ENCODE measurements around the gene SYCE3.
A peak's percentile ranks its signal among the peaks of the same experiment; 100 is the strongest.

The SYCE3 gene

GRCh38 chr22:50599816-50600455 is 37.2 kb upstream of the SYCE3 start:
- DNase-seq = peak; percentile 75

DNA sequence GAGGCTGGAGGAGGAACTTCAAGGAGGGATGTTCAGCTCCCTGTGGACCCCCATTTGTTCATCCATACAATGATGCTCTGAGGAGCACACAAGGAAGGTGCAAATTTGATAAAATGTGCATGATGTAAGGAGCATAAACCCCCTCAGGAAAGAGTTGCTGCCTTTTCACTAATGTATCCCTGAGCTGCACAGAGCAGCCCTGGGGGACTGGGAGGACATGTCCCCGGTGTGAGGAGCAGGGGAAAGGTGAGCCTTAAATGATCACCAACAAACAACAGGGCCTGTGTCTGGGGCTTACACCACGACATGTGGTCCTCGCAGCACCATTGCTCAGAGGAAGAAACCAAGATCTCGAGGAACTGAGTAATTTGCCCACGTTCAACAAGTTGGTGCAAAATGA is 34.4 kb upstream of the SYCE3 start:
- no peak for DNase-seq

GRCh38 chr22:50595189-50595588 is 32.5 kb upstream of the SYCE3 start:
- no peak for DNase-seq

GRCh38 chr22:50587407-50587806 is 24.7 kb upstream of the SYCE3 start:
- DNase-seq = no peak

DNA sequence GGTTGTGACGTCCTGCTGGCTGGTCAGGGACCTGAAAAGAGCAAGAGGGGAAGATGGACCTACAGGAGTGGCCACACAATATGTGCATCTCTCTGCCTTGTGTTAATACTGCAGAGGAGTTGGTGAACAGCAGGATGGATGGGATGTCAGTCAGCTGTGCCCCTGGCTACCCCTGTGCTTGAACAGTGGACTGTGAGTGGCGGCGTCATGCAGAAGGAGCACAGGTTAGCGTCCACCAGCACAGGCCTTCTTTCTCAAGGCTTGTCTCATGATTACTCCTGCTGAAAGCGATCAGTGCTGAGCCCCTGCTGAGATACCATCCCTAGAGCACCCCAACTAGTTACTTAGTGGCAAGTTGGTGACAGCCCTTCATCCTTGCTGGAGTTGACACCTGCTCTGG is 23.7 kb upstream of the SYCE3 start:
- no peak for DNase-seq

DNA sequence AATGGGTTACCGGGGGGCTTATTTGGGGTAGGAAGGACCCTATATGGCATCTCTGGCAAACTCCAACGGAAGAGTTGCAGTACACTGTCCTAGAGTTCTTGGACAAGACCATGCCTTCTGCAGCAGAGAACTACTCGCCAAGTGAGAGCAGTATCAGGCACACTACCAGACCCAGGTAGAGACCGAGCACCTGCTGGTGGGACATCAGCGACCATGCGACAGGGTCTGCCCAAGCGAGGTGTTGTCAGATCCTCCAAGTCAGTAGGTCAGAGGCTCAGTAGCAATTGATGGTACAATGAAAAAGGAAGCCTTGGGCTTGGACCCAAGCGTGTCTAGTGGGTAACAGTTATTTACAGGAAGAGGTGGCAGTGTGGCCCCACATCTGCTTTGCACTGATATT is 23.1 kb upstream of the SYCE3 start:
- DNase-seq = no peak

GRCh38 chr22:50585238-50585637 is 22.5 kb upstream of the SYCE3 start:
- DNase-seq = no peak

- DNase-seq = no peak
Observed at GRCh38 chr22:50584106-50585096, 21.7 kb upstream of the SYCE3 start.

DNA sequence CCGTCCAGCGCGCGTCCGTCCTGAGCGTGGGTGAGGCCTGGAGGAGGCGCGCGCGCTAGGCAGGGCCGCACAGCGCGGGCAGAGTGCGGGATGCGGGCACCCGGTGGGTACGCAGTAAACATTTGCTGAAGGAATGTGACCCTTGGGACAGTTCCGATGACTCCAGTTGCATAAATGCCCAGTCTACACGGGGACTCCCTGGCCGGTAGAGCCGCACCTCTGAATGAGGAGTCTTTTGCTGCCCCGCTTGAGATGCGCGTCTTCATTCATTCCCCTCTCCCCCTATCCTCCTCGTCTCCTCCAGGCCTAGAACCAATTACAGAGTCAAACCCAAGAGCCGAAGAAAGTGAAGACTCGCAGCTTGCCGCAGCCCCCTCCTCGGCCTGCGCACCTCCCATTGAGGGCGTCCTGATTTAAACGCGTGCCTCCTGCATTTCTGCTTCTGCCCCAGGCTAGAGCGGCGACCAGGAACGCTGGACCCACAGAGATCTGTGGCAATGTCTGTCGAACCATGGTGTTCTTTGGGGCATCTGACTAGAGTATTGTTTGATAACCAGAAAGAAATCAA is 20.7 kb upstream of the SYCE3 start:
- no peak for DNase-seq

GRCh38 chr22:50582493-50583293 is 20.0 kb upstream of the SYCE3 start, which contains the start of gene CHKB:
TSS of gene CHKB (minus strand) at chr22:50582849. CDS start at chr22:50582781, 68 bp downstream.
- peak; percentile 100 for DNase-seq

- DNase-seq = peak; percentile 49
Observed at GRCh38 chr22:50581950-50582492, 19.3 kb upstream of the SYCE3 start.

DNA sequence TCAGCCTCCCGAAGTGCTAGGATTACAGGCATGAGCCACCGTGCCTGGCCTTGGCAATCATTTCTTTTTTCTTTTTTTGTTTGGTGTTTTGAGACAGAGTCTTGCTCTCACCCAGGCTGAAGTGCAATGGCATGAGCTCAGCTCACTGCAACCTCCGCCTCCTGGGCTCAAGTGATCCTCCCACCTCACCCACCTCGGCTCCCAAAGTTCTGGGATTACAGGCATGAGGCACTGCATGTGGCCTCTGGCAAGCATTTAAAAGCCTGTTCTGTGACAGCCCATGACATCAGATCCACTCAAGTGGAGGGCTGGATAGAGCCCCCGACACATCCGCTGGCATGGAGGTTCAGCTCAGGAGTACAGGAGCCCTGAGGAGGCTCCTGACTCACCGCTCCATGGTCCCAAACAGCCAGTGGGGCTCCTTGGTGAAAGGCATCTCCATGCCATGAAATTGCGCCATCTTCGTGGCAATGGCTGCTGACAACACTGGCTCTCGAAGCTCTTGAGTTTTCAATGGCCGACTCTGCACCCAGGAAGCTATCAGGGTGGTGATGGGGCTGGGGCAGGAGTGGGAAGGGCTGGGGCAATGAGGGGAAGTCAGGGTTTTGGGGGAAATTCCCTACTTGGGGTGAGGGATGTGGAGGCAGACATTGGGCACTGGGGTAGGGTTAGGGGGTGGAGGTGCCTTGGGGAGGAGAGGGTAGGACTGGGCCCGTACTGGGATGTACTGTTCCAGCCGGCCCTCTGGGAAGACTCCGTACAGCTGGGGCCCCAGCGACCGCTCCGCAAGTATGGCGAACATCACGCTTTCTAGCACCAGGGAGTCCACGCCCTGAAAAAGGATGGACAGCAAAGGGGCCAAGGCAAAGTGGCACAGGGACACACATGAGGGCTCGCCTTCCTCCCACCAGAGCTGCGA is 18.6 kb upstream of the SYCE3 start:
- DNase-seq = no peak

DNA sequence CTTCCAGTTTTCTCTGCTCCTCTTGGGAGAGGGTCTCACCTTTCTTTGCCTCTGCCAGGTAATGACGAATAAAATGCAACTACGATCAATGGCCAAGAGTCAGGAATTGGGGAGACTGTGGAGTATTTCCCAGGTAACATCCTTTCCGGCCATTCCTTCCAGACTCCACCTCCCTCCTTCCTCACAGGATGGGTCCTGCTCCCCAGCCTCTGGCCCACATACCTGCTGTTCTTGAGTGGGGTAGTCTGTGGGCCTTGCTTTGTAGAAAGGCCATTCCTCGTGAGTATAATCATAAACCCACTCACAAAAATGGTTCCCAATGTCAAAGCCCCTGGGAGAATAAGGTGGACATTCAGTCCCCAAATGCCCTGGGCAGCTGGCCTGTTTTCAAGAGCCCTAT is 17.0 kb upstream of the SYCE3 start:
- DNase-seq = no peak

DNA sequence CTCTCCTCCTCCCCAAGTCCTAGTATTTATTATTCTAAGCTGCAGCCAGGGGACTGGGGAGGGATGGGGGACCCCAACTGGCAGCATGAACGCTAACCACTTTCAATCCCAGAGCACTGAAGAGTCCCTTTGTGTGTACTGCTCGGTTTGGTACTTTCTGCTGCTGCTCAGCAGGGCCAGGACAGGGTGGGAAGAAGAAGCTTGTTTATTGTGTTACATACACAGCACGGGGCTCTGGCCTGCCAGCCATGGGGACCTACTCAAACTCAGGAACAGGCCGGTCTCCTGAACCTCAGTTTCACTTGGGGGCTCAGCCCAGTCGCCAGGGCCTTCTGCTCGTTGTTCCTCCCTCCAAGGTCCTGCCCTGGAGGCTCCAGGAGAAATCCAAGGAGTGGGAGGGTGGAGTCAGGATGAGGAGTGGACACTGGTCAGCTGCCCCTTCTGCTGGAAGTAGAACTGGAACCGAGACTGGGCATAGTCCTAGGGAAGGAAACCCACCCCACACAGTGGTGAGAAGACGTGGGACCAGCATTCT is 16.1 kb upstream of the SYCE3 start:
- no peak for DNase-seq

GRCh38 chr22:50577987-50578775 is 15.5 kb upstream of the SYCE3 start, which contains the start of gene CPT1B:
TSS of gene CPT1B (minus strand) at chr22:50578427. CDS start at chr22:50577915, 512 bp downstream.
- no peak for DNase-seq

GRCh38 chr22:50577697-50577986 is 14.9 kb upstream of the SYCE3 start:
- no peak for DNase-seq

DNA sequence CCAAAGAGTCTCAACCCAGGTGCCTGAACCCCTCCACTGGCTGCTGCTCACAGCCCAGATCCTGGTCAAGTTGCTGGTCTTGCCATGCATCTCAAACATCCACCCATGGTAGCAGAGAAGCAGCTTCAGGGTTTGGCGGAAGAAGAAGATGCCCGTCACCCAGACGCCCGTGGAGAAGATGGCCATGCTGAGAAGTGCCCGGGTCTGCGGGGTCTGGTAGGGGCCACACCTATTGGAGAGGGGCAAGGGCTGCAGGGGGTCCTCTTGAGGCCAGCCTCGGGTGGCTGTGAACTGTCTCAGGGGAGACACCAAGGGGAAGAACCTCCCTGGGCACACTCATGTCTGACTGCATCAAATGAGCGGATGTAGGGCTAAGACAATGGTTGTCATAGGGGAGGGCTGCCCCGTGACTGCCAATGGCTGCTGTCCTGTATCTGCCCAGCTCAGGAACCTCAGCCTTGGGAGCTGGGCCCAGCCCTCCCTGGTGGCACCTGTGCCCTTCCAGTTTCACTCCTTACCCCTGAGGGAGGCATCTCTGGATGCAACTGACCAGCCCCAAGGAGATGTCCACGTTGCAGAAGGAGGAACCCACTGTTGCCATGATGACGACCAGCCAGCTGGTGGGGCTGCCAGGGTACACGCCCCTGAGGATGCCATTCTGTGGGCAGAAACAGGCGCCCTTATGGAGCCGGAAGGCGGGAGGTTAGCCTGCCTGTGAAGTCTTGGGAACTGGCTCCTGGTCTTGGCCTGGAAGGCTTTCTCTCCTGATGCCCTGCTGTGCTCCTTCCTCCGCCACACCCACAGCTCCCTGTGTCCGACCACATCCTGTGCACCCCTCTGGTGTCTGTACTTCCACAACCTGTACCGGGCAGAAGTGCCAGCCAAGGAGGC is 14.3 kb upstream of the SYCE3 start:
- DNase-seq = no peak

DNA sequence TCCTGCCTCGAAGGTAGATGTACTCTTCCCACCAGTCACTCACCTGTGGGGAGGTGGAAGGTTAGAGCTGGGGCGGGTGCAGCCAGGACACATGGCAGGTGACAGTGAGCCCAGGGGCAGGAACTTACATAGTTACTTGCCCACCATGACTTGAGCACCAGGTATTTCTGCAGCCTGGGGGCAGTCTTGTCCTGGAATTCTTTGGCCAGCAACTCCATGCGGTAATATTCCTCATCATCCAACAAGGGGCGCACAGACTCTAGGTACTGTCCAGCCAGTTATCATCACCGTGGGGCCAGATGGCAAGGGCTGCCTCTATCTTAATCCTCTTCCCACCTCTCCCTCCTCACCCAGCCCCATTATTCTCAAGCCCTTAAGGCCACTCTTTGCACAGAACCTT is 13.4 kb upstream of the SYCE3 start:
- peak; percentile 63 for DNase-seq

GRCh38 chr22:50575426-50575941 is 12.8 kb upstream of the SYCE3 start:
- no peak for DNase-seq

Data from hematopoietic multipotent progenitor cell treated with erythropoietin and hydrocortisone succinate and interleukin-3 and kit ligand, for 4 days (in vitro differentiated cells).